ENCODE data around the gene ZFP1.
"Not testable (repeated sequence)": the region's sequence is repeated elsewhere in the genome, so short reads cannot be mapped to it uniquely, and the experiment has no call there.

Gene ZFP1

GRCh38 chr16:75203667-75204409 lies 55.5 kb downstream of the ZFP1 start:
- no peak for DNase-seq (ENCODE audit: low read depth, low spot score)

GRCh38 chr16:75204410-75204758 lies 56.1 kb downstream of the ZFP1 start:
- Histone ChIP-seq H3K27me3 (ENCODE audit: control insufficient read depth, insufficient read depth, low read length) (no peaks in the 10 kb centered on the region), H3K4me3 (ENCODE audit: low read length) (no peak overlapping the region), H3K4me1 (ENCODE audit: control insufficient read depth, insufficient read depth, low read length) (no peaks in the 10 kb centered on the region), H3K36me3 (ENCODE audit: control insufficient read depth, insufficient read depth, low read length) (no peaks in the 10 kb centered on the region), H3K9me3 (ENCODE audit: control insufficient read depth, insufficient read depth, low read length) (no peaks in the 10 kb centered on the region), H3K27ac (ENCODE audit: low read length) (no peak overlapping the region)
- WGBS (ENCODE audit: insufficient coverage, insufficient read length): no CpG with 5 or more reads among the region's 6 CpGs
- no peak for DNase-seq (ENCODE audit: low read depth, low spot score)

More at GRCh38 chr16:75203667-75204409, 55.5 kb downstream of the ZFP1 start:
- Histone ChIP-seq H3K4me3 (ENCODE audit: low read length) (no peak overlapping the region), H3K36me3 (ENCODE audit: control insufficient read depth, insufficient read depth, low read length) (no peaks in the 10 kb centered on the region), H3K4me1 (ENCODE audit: control insufficient read depth, insufficient read depth, low read length) (no peaks in the 10 kb centered on the region), H3K27ac (ENCODE audit: low read length) (no peak overlapping the region), H3K9me3 (ENCODE audit: control insufficient read depth, insufficient read depth, low read length) (no peaks in the 10 kb centered on the region), H3K27me3 (ENCODE audit: control insufficient read depth, insufficient read depth, low read length) (no peaks in the 10 kb centered on the region)
- WGBS (ENCODE audit: insufficient coverage, insufficient read length): no CpG with 5 or more reads among the region's 13 CpGs

DNA sequence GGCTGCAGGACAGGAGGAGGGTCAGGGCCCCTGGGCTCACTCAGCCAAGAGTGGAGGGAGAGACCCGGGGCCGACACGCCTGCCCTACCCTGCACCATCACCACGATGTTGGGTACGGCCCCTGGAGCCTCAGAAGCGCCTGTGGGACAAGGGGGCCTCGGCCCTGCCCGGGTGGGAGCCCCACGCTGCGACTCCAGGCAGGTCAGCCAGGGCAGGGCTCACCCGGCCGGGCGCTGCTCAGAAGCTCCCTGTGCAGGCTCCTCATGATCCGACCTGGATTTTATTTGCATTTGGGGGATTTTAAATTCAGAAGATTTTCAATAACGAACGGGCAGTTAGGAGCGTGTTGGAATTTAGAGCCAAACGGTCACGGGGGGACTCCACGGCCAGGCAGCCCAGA lies 56.6 kb downstream of the ZFP1 start:
- H3K27me3 ChIP-seq (ENCODE audit: control insufficient read depth, insufficient read depth, low read length); DNase-seq (ENCODE audit: low read depth, low spot score); H3K27ac ChIP-seq (ENCODE audit: low read length); H3K4me1 ChIP-seq (ENCODE audit: control insufficient read depth, insufficient read depth, low read length); H3K4me3 ChIP-seq (ENCODE audit: low read length); H3K36me3 ChIP-seq (ENCODE audit: control insufficient read depth, insufficient read depth, low read length); H3K9me3 ChIP-seq (ENCODE audit: control insufficient read depth, insufficient read depth, low read length): not testable (repeated sequence)
- no CpG with 5 or more reads among the region's 20 CpGs for WGBS (ENCODE audit: insufficient coverage, insufficient read length)

DNA sequence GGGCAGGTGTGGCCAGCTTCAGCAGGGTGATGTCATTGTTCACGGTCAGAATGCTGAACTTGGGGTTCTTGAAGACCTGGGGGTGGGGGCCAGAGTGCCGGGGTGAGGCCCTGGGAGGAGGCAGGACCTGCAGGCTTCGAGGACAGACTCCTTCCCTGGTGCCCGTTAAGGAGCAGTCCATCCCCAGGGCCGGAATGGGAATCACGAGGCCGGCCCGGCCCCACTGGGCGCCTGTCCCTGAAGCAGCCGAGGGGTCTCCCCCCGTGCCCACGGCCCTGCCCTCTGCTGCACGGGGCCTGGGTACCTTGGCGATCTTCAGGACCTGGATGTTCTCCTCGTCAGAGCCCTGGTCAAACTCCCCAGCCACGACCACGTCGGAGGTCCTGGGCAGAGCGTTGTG lies 57.1 kb downstream of the ZFP1 start:
- H3K4me1 ChIP-seq (ENCODE audit: control insufficient read depth, insufficient read depth, low read length); H3K27me3 ChIP-seq (ENCODE audit: control insufficient read depth, insufficient read depth, low read length); DNase-seq (ENCODE audit: low read depth, low spot score); H3K9me3 ChIP-seq (ENCODE audit: control insufficient read depth, insufficient read depth, low read length); H3K4me3 ChIP-seq (ENCODE audit: low read length); H3K27ac ChIP-seq (ENCODE audit: low read length); H3K36me3 ChIP-seq (ENCODE audit: control insufficient read depth, insufficient read depth, low read length): not testable (repeated sequence)
- WGBS (ENCODE audit: insufficient coverage, insufficient read length): no CpG with 5 or more reads among the region's 19 CpGs

- H3K27ac ChIP-seq (ENCODE audit: low read length); H3K9me3 ChIP-seq (ENCODE audit: control insufficient read depth, insufficient read depth, low read length); H3K4me3 ChIP-seq (ENCODE audit: low read length); H3K36me3 ChIP-seq (ENCODE audit: control insufficient read depth, insufficient read depth, low read length); H3K27me3 ChIP-seq (ENCODE audit: control insufficient read depth, insufficient read depth, low read length); DNase-seq (ENCODE audit: low read depth, low spot score); H3K4me1 ChIP-seq (ENCODE audit: control insufficient read depth, insufficient read depth, low read length): not testable (repeated sequence)
- no CpG with 5 or more reads among the region's 25 CpGs for WGBS (ENCODE audit: insufficient coverage, insufficient read length)
These were observed 57.8 kb downstream of the ZFP1 start for GRCh38 chr16:75205961-75206748.

DNA sequence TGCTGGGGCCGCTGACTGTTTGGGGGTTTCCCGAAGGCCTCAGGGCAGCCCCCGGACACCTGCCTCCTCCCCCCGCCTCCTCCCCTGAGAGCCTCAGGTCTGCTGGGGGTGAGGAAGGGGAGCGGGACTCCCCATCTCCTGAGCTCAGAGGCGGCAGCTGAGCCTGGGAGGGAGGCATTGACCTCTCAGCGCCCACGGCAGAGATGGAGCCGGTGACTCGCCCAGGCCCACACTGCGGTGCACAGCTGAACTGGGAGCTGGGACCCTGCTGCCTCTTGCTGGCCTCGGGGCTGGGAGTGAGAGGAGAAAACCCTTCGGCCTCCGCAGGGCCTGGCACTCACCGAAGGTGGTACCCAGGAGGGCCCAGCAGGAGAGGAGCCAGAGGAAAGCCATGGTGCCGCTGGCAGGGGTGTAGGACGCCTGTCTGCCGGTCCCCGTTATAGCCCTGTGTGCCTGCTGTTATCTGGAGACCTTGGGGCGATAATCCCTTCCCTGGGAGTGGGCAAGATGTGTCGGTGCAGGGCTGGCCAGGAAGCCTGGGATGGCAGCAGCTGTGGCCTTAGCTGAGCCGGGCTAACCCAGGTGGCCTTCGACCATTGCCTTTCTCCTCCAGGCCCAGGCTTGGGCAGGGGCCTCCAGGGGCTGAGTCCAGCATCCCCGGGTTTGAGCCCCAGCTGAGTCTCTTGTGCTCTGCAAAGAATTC lies 58.6 kb downstream of the ZFP1 start, which contains the start of gene CTRB2:
Gene CTRB2, minus strand, starts transcription at position 413 of the 703 bp plus-strand sequence. Its CDS starts 20 bp downstream, at position 393.
- H3K4me1 ChIP-seq (ENCODE audit: control insufficient read depth, insufficient read depth, low read length): no peaks in the 10 kb centered on the region
- WGBS (ENCODE audit: insufficient coverage, insufficient read length): no CpG with 5 or more reads among the region's 24 CpGs

GRCh38 chr16:75207831-75208230 lies 59.5 kb downstream of the ZFP1 start:
- no peaks in the 10 kb centered on the region for H3K36me3 ChIP-seq (ENCODE audit: control insufficient read depth, insufficient read depth, low read length)
- H3K9me3 ChIP-seq (ENCODE audit: control insufficient read depth, insufficient read depth, low read length): no peaks in the 10 kb centered on the region
- no peaks in the 10 kb centered on the region for H3K4me1 ChIP-seq (ENCODE audit: control insufficient read depth, insufficient read depth, low read length)
- H3K4me3 ChIP-seq (ENCODE audit: low read length): no peak overlapping the region
- H3K27ac ChIP-seq (ENCODE audit: low read length): no peak overlapping the region
- no peak for DNase-seq (ENCODE audit: low read depth, low spot score)
- WGBS (ENCODE audit: insufficient coverage, insufficient read length): no CpG with 5 or more reads among the region's 11 CpGs
- no peaks in the 10 kb centered on the region for H3K27me3 ChIP-seq (ENCODE audit: control insufficient read depth, insufficient read depth, low read length)

More for the DNA sequence above, 58.6 kb downstream of the ZFP1 start, which contains the start of gene CTRB2:
- DNase-seq (ENCODE audit: low read depth, low spot score): no peak
- H3K9me3 ChIP-seq (ENCODE audit: control insufficient read depth, insufficient read depth, low read length): no peaks in the 10 kb centered on the region
- H3K27me3 ChIP-seq (ENCODE audit: control insufficient read depth, insufficient read depth, low read length): no peaks in the 10 kb centered on the region
- no peak within 1 kb of the TSS for H3K4me3 ChIP-seq (ENCODE audit: low read length)
- no peak within 1 kb of the TSS for H3K27ac ChIP-seq (ENCODE audit: low read length)
- H3K36me3 ChIP-seq (ENCODE audit: control insufficient read depth, insufficient read depth, low read length): no peaks in the 10 kb centered on the region

GRCh38 chr16:75208242-75208825 lies 60.0 kb downstream of the ZFP1 start:
- Histone ChIP-seq H3K27me3 (ENCODE audit: control insufficient read depth, insufficient read depth, low read length) (no peaks in the 10 kb centered on the region), H3K27ac (ENCODE audit: low read length) (no peak overlapping the region)
- WGBS (ENCODE audit: insufficient coverage, insufficient read length): no CpG with 5 or more reads among the region's 13 CpGs

DNA sequence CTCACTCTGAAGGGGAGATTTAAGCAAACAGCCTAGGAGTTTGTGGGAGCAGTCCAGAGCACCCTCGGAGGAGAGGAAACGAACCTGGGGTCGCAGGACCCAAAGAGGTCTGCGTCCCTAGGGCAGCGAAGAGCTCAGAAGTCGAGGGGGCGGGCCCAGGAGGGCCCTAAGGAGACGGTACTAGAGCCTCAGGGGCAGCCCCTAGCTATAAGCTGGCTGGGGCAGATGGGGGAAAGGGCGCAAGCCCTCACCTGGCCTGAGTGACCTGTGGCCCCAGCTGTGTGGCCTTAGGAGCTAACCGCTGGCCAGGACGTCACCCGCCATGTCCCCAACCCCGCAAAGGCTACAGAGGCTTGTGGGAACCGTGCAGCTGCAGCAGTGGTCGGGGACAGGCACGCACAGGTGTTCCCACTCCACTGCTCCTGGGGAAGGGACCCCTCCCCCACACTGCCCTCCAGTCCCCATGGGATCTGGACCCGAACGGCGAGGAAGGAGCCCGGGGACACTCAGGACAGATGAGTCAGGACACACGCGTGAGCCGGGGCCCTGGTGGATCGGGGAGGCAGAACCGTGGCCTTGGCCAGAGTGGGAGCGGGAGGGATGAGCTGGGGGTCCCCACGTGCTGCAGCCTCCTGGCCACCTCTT lies 60.7 kb downstream of the ZFP1 start:
- Histone ChIP-seq H3K4me1 (ENCODE audit: control insufficient read depth, insufficient read depth, low read length) (no peaks in the 10 kb centered on the region), H3K27ac (ENCODE audit: low read length) (no peak overlapping the region), H3K9me3 (ENCODE audit: control insufficient read depth, insufficient read depth, low read length) (no peaks in the 10 kb centered on the region), H3K4me3 (ENCODE audit: low read length) (no peak overlapping the region), H3K36me3 (ENCODE audit: control insufficient read depth, insufficient read depth, low read length) (no peaks in the 10 kb centered on the region), H3K27me3 (ENCODE audit: control insufficient read depth, insufficient read depth, low read length) (no peaks in the 10 kb centered on the region)
- DNase-seq (ENCODE audit: low read depth, low spot score): no peak
- no CpG with 5 or more reads among the region's 27 CpGs for WGBS (ENCODE audit: insufficient coverage, insufficient read length)

More at GRCh38 chr16:75208242-75208825, 60.0 kb downstream of the ZFP1 start:
- no peak overlapping the region for H3K4me3 ChIP-seq (ENCODE audit: low read length)
- no peaks in the 10 kb centered on the region for H3K36me3 ChIP-seq (ENCODE audit: control insufficient read depth, insufficient read depth, low read length)
- H3K9me3 ChIP-seq (ENCODE audit: control insufficient read depth, insufficient read depth, low read length): no peaks in the 10 kb centered on the region
- no peaks in the 10 kb centered on the region for H3K4me1 ChIP-seq (ENCODE audit: control insufficient read depth, insufficient read depth, low read length)
- no peak for DNase-seq (ENCODE audit: low read depth, low spot score)

- not testable (repeated sequence) for H3K4me1 ChIP-seq (ENCODE audit: control insufficient read depth, insufficient read depth, low read length); H3K36me3 ChIP-seq (ENCODE audit: control insufficient read depth, insufficient read depth, low read length); H3K27me3 ChIP-seq (ENCODE audit: control insufficient read depth, insufficient read depth, low read length); H3K4me3 ChIP-seq (ENCODE audit: low read length); H3K27ac ChIP-seq (ENCODE audit: low read length); DNase-seq (ENCODE audit: low read depth, low spot score); H3K9me3 ChIP-seq (ENCODE audit: control insufficient read depth, insufficient read depth, low read length)
- WGBS (ENCODE audit: insufficient coverage, insufficient read length): no CpG with 5 or more reads among the region's 7 CpGs
These were observed 61.2 kb downstream of the ZFP1 start for GRCh38 chr16:75209514-75209913.

Data from iPS DF 6.9 (cell line).